H9 (cell line): Measurements from ENCODE around the gene IRF2. TPM values are rescaled to one million over a fixed set of nuclear protein-coding genes. Genes with fewer than 3 reads are reported as not detected.

Experiments used
- DNase-seq: peaks from one replicate; pipeline ENCODE4 v3.0.0-alpha.2; 2017
- H2AFZ ChIP-seq: one replicate; pipeline ENCODE4 v1.6.1; 2013; ENCODE audit warnings: mild to moderate bottlenecking, low read length, control low read depth, moderate library complexity
- H2AK5ac ChIP-seq: 2 replicates; pipeline ENCODE4 v1.6.1; 2013; ENCODE audit warnings: low read length, control low read depth, mixed read lengths; ENCODE audit not compliant: insufficient read length
- H2BK120ac ChIP-seq: one replicate; pipeline ENCODE4 v1.6.1; 2013; ENCODE audit warnings: low read depth, mild to moderate bottlenecking, low read length, control low read depth, inconsistent platforms; ENCODE audit not compliant: poor library complexity, severe bottlenecking
- H2BK12ac ChIP-seq: 2 replicates; pipeline ENCODE4 v1.6.1; 2013; ENCODE audit warnings: low read length, control low read depth, mixed read lengths, low read depth; ENCODE audit not compliant: insufficient read length
- H2BK15ac ChIP-seq: 2 replicates; pipeline ENCODE4 v1.6.1; 2013; ENCODE audit warnings: low read depth, low read length, control low read depth
- H2BK20ac ChIP-seq: one replicate; pipeline ENCODE4 v1.6.1; 2013; ENCODE audit warnings: low read depth, mild to moderate bottlenecking, low read length, control low read depth, inconsistent platforms; ENCODE audit not compliant: poor library complexity, severe bottlenecking
- H2BK5ac ChIP-seq: 2 replicates; pipeline ENCODE4 v1.6.1; 2013; ENCODE audit warnings: low read length, control low read depth, mixed read lengths; ENCODE audit not compliant: insufficient read length
- H3K14ac ChIP-seq: 2 replicates; pipeline ENCODE4 v1.6.1; 2013; ENCODE audit warnings: low read length, control low read depth; ENCODE audit not compliant: insufficient read depth
- H3K18ac ChIP-seq: 2 replicates; pipeline ENCODE4 v1.6.1; 2013; ENCODE audit warnings: low read depth, mild to moderate bottlenecking, mixed read lengths, low read length, control low read depth; ENCODE audit not compliant: insufficient read length
- H3K23ac ChIP-seq: 2 replicates; pipeline ENCODE4 v1.6.1; 2013; ENCODE audit warnings: low read length, control low read depth, mixed read lengths, low read depth; ENCODE audit not compliant: insufficient read length
- H3K23me2 ChIP-seq: 2 replicates; pipeline ENCODE4 v1.6.1; 2013; ENCODE audit warnings: low read depth, mild to moderate bottlenecking, mixed read lengths, low read length, control low read depth; ENCODE audit not compliant: insufficient read length, poor library complexity, severe bottlenecking
- H3K27ac ChIP-seq: 2 replicates; pipeline ENCODE4 v1.5.1; 2013; ENCODE audit warnings: low read length, control low read depth, mixed read lengths, low read depth; ENCODE audit not compliant: insufficient read length
- H3K27me3 ChIP-seq: 2 replicates; pipeline ENCODE4 v1.6.1; 2013; ENCODE audit warnings: low read length, control low read depth, inconsistent platforms; ENCODE audit not compliant: insufficient read depth
- H3K4ac ChIP-seq: 2 replicates; pipeline ENCODE4 v1.6.1; 2013; ENCODE audit warnings: low read depth, mild to moderate bottlenecking, control low read depth, inconsistent platforms, low read length, moderate library complexity
- H3K4me1 ChIP-seq: 2 replicates; pipeline ENCODE4 v1.6.1; 2013; ENCODE audit warnings: low read length, control low read depth, inconsistent platforms; ENCODE audit not compliant: insufficient read depth
- H3K4me2 ChIP-seq: 2 replicates; pipeline ENCODE4 v1.6.1; 2013; ENCODE audit warnings: low read length, control low read depth, mixed read lengths; ENCODE audit not compliant: insufficient read length, insufficient read depth
- H3K56ac ChIP-seq: 2 replicates; pipeline ENCODE4 v1.6.1; 2013; ENCODE audit warnings: low read depth, mild to moderate bottlenecking, mixed read lengths, low read length, control low read depth; ENCODE audit not compliant: insufficient read length
- H3K79me1 ChIP-seq: 2 replicates; pipeline ENCODE4 v1.6.1; 2013; ENCODE audit warnings: low read depth, mild to moderate bottlenecking, moderate library complexity, low read length, control low read depth, inconsistent platforms; ENCODE audit not compliant: insufficient read depth, poor library complexity, severe bottlenecking
- H3K79me2 ChIP-seq: 2 replicates; pipeline ENCODE4 v1.6.1; 2013; ENCODE audit warnings: low read length, control low read depth, inconsistent platforms; ENCODE audit not compliant: insufficient read depth
- H3K9ac ChIP-seq: 2 replicates; pipeline ENCODE4 v1.6.1; 2013; ENCODE audit warnings: low read length, control low read depth, mixed read lengths; ENCODE audit not compliant: insufficient read length; ENCODE audit errors: extremely low read depth
- H3K9me3 ChIP-seq: one replicate; pipeline ENCODE4 v1.6.1; 2013; ENCODE audit warnings: low read depth, low read length, inconsistent platforms; ENCODE audit not compliant: control insufficient read depth
- H3T11ph ChIP-seq: one replicate; pipeline ENCODE4 v1.6.1; 2013; ENCODE audit warnings: mild to moderate bottlenecking, low read length, control low read depth, inconsistent platforms
- H4K20me1 ChIP-seq: one replicate; pipeline ENCODE4 v1.6.1; 2013; ENCODE audit not compliant: control insufficient read depth, insufficient read length, insufficient read depth
- H4K5ac ChIP-seq: 2 replicates; pipeline ENCODE4 v1.6.1; 2013; ENCODE audit warnings: low read depth, mild to moderate bottlenecking, mixed read lengths, low read length, control low read depth; ENCODE audit not compliant: insufficient read length
- H4K8ac ChIP-seq: replicated peaks from 2 replicates; pipeline ENCODE4 v1.6.1; 2013; ENCODE audit warnings: low read length, control low read depth, mixed read lengths, low read depth; ENCODE audit not compliant: insufficient read length
- H4K91ac ChIP-seq: 2 replicates; pipeline ENCODE4 v1.6.1; 2013; ENCODE audit warnings: low read depth, mild to moderate bottlenecking, moderate library complexity, mixed read lengths, low read length, control low read depth; ENCODE audit not compliant: insufficient read length
- H3K27ac Mint-ChIP-seq, 3 experiments: 2 replicates in 2 of 3; 3 replicates in 1 of 3; pipeline ENCODE4 v1.8.0; 2020 to 2021; ENCODE audit warnings: mixed read lengths in 3 of 3, mild to moderate bottlenecking in 1 of 3, moderate library complexity in 1 of 3
- H3K27me3 Mint-ChIP-seq: 2 replicates; pipeline ENCODE4 v1.8.0; 2021; ENCODE audit warnings: low read depth, mild to moderate bottlenecking, moderate library complexity, mixed read lengths
- H3K36me3 Mint-ChIP-seq, 3 experiments: 2 replicates in 2 of 3; 3 replicates in 1 of 3; pipeline ENCODE4 v1.8.0; 2020 to 2021; ENCODE audit warnings: low read depth in 3 of 3, mixed read lengths in 3 of 3; ENCODE audit not compliant: insufficient read depth in 1 of 3
- H3K4me1 Mint-ChIP-seq, 2 experiments: 2 replicates each; pipeline ENCODE4 v1.8.0; 2020; ENCODE audit warnings: mixed read lengths in 2 of 2
- H3K4me3 Mint-ChIP-seq, 2 experiments: 2 replicates in 1 of 2; 3 replicates in 1 of 2; pipeline ENCODE4 v1.8.0; 2020 to 2021; ENCODE audit warnings: mild to moderate bottlenecking in 2 of 2, mixed read lengths in 2 of 2, moderate library complexity in 1 of 2
- H3K9me3 Mint-ChIP-seq, 2 experiments: 2 replicates in 1 of 2; 3 replicates in 1 of 2; pipeline ENCODE4 v1.8.0; 2020; ENCODE audit warnings: mild to moderate bottlenecking in 2 of 2, mixed read lengths in 2 of 2, moderate library complexity in 1 of 2
- CTCF ChIP-seq: fragments of 200-600 bp; sonication (generic); conservative IDR thresholded peaks from 3 replicates; pipeline ENCODE4 v1.8.0; 2021; ENCODE audit warnings: antibody characterized with exemption, mild to moderate bottlenecking
- total RNA-seq: library from RNA; stranded (reverse); gene quantifications from 2 replicates; pipeline ENCODE4 v1.2.1, GENCODE V29; 2021

Gene IRF2
- total RNA-seq, 1 experiment from 2014 or later: 13.5 TPM

- H3K27me3 Mint-ChIP-seq: no peaks in the 10 kb centered on the region; the same call in 1 of the 2 replicates
- H3K4me1 Mint-ChIP-seq: peaks cover 58 to 63% of the 10 kb centered on the region in 2 experiments
- peaks cover 12 to 30% (median 27%) of the 10 kb centered on the region in 3 experiments; a peak in 6 of 7 replicates for H3K36me3 Mint-ChIP-seq
- H3K9me3 Mint-ChIP-seq: no peaks in the 10 kb centered on the region; a peak in 1 of 5 replicates
- Histone ChIP-seq H3K27ac (no peak overlapping the region), H2BK120ac (no peak overlapping the region), H3T11ph (no peak overlapping the region), H3K18ac (no peak overlapping the region), H4K8ac (no peak overlapping the region), H3K9ac (no peak overlapping the region), H4K5ac (no peak overlapping the region), H2AK5ac (no peak overlapping the region), H3K4me1 (peaks cover 14% of the 10 kb centered on the region), H3K79me2 (no peaks in the 10 kb centered on the region), H2BK5ac (no peak overlapping the region), H3K14ac (no peak overlapping the region), H2BK15ac (no peak overlapping the region), H3K79me1 (no peaks in the 10 kb centered on the region), H4K20me1 (no peaks in the 10 kb centered on the region), H2AFZ (no peak overlapping the region), H3K23me2 (no peaks in the 10 kb centered on the region), H3K4me2 (no peak overlapping the region), H2BK20ac (no peak overlapping the region), H3K23ac (no peak overlapping the region), H3K27me3 (no peaks in the 10 kb centered on the region), H2BK12ac (no peak overlapping the region), H3K9me3 (no peaks in the 10 kb centered on the region), H3K56ac (no peak overlapping the region), H4K91ac (no peak overlapping the region), H3K4ac (no peak overlapping the region)
- DNase-seq: no peak
- no peak overlapping the region for H3K4me3 Mint-ChIP-seq
- no peak for TF ChIP-seq CTCF
- H3K27ac Mint-ChIP-seq: no peak overlapping the region
Observed at GRCh38 chr4:184404047-184404446, 70.3 kb downstream of the IRF2 start.
